Natural killer cell (primary cell): ENCODE results near the gene BFSP2. TPM values are rescaled to one million over a fixed set of nuclear protein-coding genes. Genes with fewer than 3 reads are reported as not detected.

Experiments
- ATAC-seq, 3 donors: fragments of 150-1000 bp in 2 of 3; fragments of 200-7000 bp in 1 of 3; cut with Tn5 transposase; 1 replicate in 1 of 3; 2 replicates in 2 of 3; pipeline ENCODE4 v1.10.0; 2021; ENCODE audit warnings: mild to moderate bottlenecking in 2 of 3, moderate library complexity in 2 of 3
- DNase-seq, 2 donors: peaks; one replicate each; pipeline versions ENCODE4 v3.0.0 to v3.0.0-alpha.2; 2013 to 2021; ENCODE audit warnings: mixed read lengths in 1 of 2
- H3K27ac ChIP-seq: one replicate; pipeline ENCODE4 v1.5.1; 2013; ENCODE audit warnings: mild to moderate bottlenecking, low read length
- H3K27me3 ChIP-seq: one replicate; pipeline ENCODE4 v1.6.1; 2013; ENCODE audit warnings: low read length; ENCODE audit not compliant: control insufficient read depth, insufficient read depth
- H3K36me3 ChIP-seq: one replicate; pipeline ENCODE4 v1.6.1; 2013; ENCODE audit warnings: low read length; ENCODE audit not compliant: control insufficient read depth, insufficient read depth
- H3K4me1 ChIP-seq: one replicate; pipeline ENCODE4 v1.6.1; 2013; ENCODE audit warnings: low read length; ENCODE audit not compliant: control insufficient read depth, insufficient read depth
- H3K4me3 ChIP-seq: one replicate; pipeline ENCODE4 v1.5.1; 2013; ENCODE audit warnings: low read length
- H3K9me3 ChIP-seq: one replicate; pipeline ENCODE4 v1.6.1; 2013; ENCODE audit warnings: low read length; ENCODE audit not compliant: control insufficient read depth, insufficient read depth
- H3K27ac Mint-ChIP-seq, 2 donors: one replicate each; pipeline ENCODE4 v1.8.0; 2022; ENCODE audit warnings: mild to moderate bottlenecking in 2 of 2, mixed read lengths in 2 of 2, moderate library complexity in 1 of 2
- H3K27me3 Mint-ChIP-seq, 2 donors: one replicate each; pipeline ENCODE4 v1.8.0; 2022; ENCODE audit warnings: low read depth in 2 of 2, mixed read lengths in 2 of 2
- H3K36me3 Mint-ChIP-seq: one replicate; pipeline ENCODE4 v1.8.0; 2022; ENCODE audit warnings: mixed read lengths
- H3K4me1 Mint-ChIP-seq, 2 donors: one replicate each; pipeline ENCODE4 v1.8.0; 2022; ENCODE audit warnings: mixed read lengths in 2 of 2
- H3K4me3 Mint-ChIP-seq: one replicate; pipeline ENCODE4 v1.8.0; 2022; ENCODE audit warnings: mild to moderate bottlenecking, moderate library complexity, mixed read lengths
- H3K9me3 Mint-ChIP-seq, 2 donors: one replicate each; pipeline ENCODE4 v1.8.0; 2022; ENCODE audit warnings: mixed read lengths in 2 of 2
- CTCF ChIP-seq: fragments of 200-600 bp; IDR thresholded peaks from one replicate; pipeline ENCODE4 v1.8.0; 2022; ENCODE audit warnings: antibody characterized with exemption
- WGBS: methylation state at CpG from one replicate; pipeline ENCODE4 v1.1.7; 2013; ENCODE audit warnings: missing lambda C conversion rate; ENCODE audit not compliant: insufficient coverage; 5-methylcytosine and 5-hydroxymethylcytosine counted together
- intact Hi-C: fragments of 100-400 bp; cut with micrococcal nuclease; formaldehyde crosslinking; loops from one replicate; pipeline ENCODE4 v1.14.2; 2022
- total RNA-seq, 4 donors: library from RNA; stranded (reverse); fragments of 120-200 nt in 1 of 4; gene quantifications; one replicate each; pipeline versions ENCODE4 v1.2.3 to v1.2.4, GENCODE V29; 2013 to 2022

BFSP2 gene
- total RNA-seq, 3 donors from 2014 or later (not counting 1 experiment from before 2014, with no cell fraction given), result not detected

GRCh38 chr3:133375403-133375745 lies 24.5 kb upstream of the BFSP2 start:
- TF ChIP-seq CTCF, result no peak
- H3K9me3 ChIP-seq, result no peaks in the 10 kb centered on the region
- intact Hi-C loops, result no loop called here
- no peaks in the 10 kb centered on the region for H3K36me3 ChIP-seq
- H3K4me1 Mint-ChIP-seq, result no peaks in the 10 kb centered on the region
- H3K27ac Mint-ChIP-seq, result no peak overlapping the region
- H3K4me3 ChIP-seq, result no peak overlapping the region
- H3K27me3 ChIP-seq, result no peaks in the 10 kb centered on the region
- H3K27ac ChIP-seq, result no peak overlapping the region
- H3K36me3 Mint-ChIP-seq, result no peaks in the 10 kb centered on the region
- no peak for ATAC-seq
- H3K4me1 ChIP-seq, result no peaks in the 10 kb centered on the region
- no peak for DNase-seq
- no peaks in the 10 kb centered on the region for H3K27me3 Mint-ChIP-seq
- no peak overlapping the region for H3K4me3 Mint-ChIP-seq
- H3K9me3 Mint-ChIP-seq, result no peaks in the 10 kb centered on the region

- H3K27ac ChIP-seq, result no peak overlapping the region
- intact Hi-C loops, result no loop called here
- H3K9me3 ChIP-seq, result no peaks in the 10 kb centered on the region
- ATAC-seq (no peak), DNase-seq (no peak)
- Mint-ChIP-seq H3K9me3 (no peaks in the 10 kb centered on the region), H3K36me3 (no peaks in the 10 kb centered on the region), H3K27ac (no peak overlapping the region), H3K4me1 (no peaks in the 10 kb centered on the region), H3K4me3 (no peak overlapping the region), H3K27me3 (no peaks in the 10 kb centered on the region)
- no peaks in the 10 kb centered on the region for H3K27me3 ChIP-seq
- H3K36me3 ChIP-seq, result no peaks in the 10 kb centered on the region
- no peak for TF ChIP-seq CTCF
- no peak overlapping the region for H3K4me3 ChIP-seq
- WGBS, result 73% methylated on average over 6 of the region's 6 CpGs
- no peaks in the 10 kb centered on the region for H3K4me1 ChIP-seq
These were observed 23.0 kb upstream of the BFSP2 start for GRCh38 chr3:133376810-133377209.

GRCh38 chr3:133377396-133377795 lies 22.5 kb upstream of the BFSP2 start:
- no peak for TF ChIP-seq CTCF
- DNase-seq (no peak), ATAC-seq (no peak)
- intact Hi-C loops, result no loop called here
- H3K27ac Mint-ChIP-seq, result no peak overlapping the region
- no peak overlapping the region for H3K27ac ChIP-seq
- peaks cover 0 to 3% of the 10 kb centered on the region in 2 donors for H3K27me3 Mint-ChIP-seq
- H3K4me1 Mint-ChIP-seq, result no peaks in the 10 kb centered on the region
- no peaks in the 10 kb centered on the region for H3K36me3 ChIP-seq
- no peak overlapping the region for H3K4me3 ChIP-seq
- H3K36me3 Mint-ChIP-seq, result no peaks in the 10 kb centered on the region
- H3K27me3 ChIP-seq, result no peaks in the 10 kb centered on the region
- no peak overlapping the region for H3K4me3 Mint-ChIP-seq
- H3K4me1 ChIP-seq, result no peaks in the 10 kb centered on the region
- H3K9me3 ChIP-seq, result no peaks in the 10 kb centered on the region
- WGBS, result 74% methylated on average over 3 of the region's 3 CpGs
- no peaks in the 10 kb centered on the region for H3K9me3 Mint-ChIP-seq

GRCh38 chr3:133379926-133380325 lies 19.9 kb upstream of the BFSP2 start:
- Histone ChIP-seq H3K27me3 (no peaks in the 10 kb centered on the region), H3K4me1 (no peaks in the 10 kb centered on the region), H3K9me3 (no peaks in the 10 kb centered on the region), H3K27ac (no peak overlapping the region), H3K36me3 (no peaks in the 10 kb centered on the region), H3K4me3 (no peak overlapping the region)
- ATAC-seq (no peak), DNase-seq (no peak)
- Mint-ChIP-seq H3K27me3 (peaks cover 0 to 3% of the 10 kb centered on the region in 2 donors), H3K4me3 (no peak overlapping the region), H3K27ac (no peak overlapping the region), H3K9me3 (no peaks in the 10 kb centered on the region), H3K36me3 (no peaks in the 10 kb centered on the region), H3K4me1 (no peaks in the 10 kb centered on the region)
- intact Hi-C loops, result no loop called here
- TF ChIP-seq CTCF, result no peak
- 89% methylated on average over 19 of the region's 19 CpGs for WGBS
